Kidney (tissue), 14 donors: Measurements from ENCODE around the gene RSU1. TPM values are rescaled to one million over a fixed set of nuclear protein-coding genes. Genes with fewer than 3 reads are reported as not detected.

Experiments
- DNase-seq, 5 donors: peaks; one replicate each; pipeline ENCODE4 v3.0.0-alpha.2; 2013 to 2020
- FAIRE-seq: peaks from 2 replicates; lab custom pipeline; 2012; peaks lifted over from hg19 to GRCh38; lab: Jason Lieb, UNC
- H3K27ac ChIP-seq, 2 donors: one replicate each; pipeline ENCODE4 v1.7.0; 2013; ENCODE audit warnings: low read depth in 2 of 2, low read length in 2 of 2, inconsistent platforms in 1 of 2
- H3K27me3 ChIP-seq: one replicate; pipeline ENCODE4 v1.7.1; 2013; ENCODE audit warnings: low read length, inconsistent platforms; ENCODE audit not compliant: control insufficient read depth, insufficient read depth
- H3K36me3 ChIP-seq, 3 donors: one replicate each; pipeline versions ENCODE4 v1.7.0 to v1.7.1; 2013; ENCODE audit warnings: low read length in 3 of 3, control low read depth in 1 of 3, inconsistent platforms in 1 of 3; ENCODE audit not compliant: insufficient read depth in 3 of 3, control insufficient read depth in 2 of 3
- H3K4me1 ChIP-seq, 3 donors: one replicate each; pipeline versions ENCODE4 v1.7.0 to v1.7.1; 2013; ENCODE audit warnings: low read length in 3 of 3, inconsistent platforms in 1 of 3, low read depth in 1 of 3; ENCODE audit not compliant: control insufficient read depth in 2 of 3, insufficient read depth in 2 of 3
- H3K4me3 ChIP-seq, 3 donors: one replicate each; pipeline versions ENCODE4 v1.7.0 to v1.8.1; 2013; ENCODE audit warnings: low read length in 3 of 3, control low read depth in 1 of 3, inconsistent platforms in 1 of 3
- H3K9ac ChIP-seq, 3 donors: one replicate each; pipeline versions ENCODE4 v1.7.0 to v1.7.1; 2013; ENCODE audit warnings: low read length in 3 of 3, control low read depth in 1 of 3, inconsistent platforms in 1 of 3
- H3K9me3 ChIP-seq, 3 donors: one replicate each; pipeline versions ENCODE4 v1.7.0 to v1.7.1; 2013; ENCODE audit warnings: low read length in 3 of 3, control low read depth in 1 of 3, inconsistent platforms in 1 of 3; ENCODE audit not compliant: control insufficient read depth in 2 of 3, insufficient read depth in 1 of 3
- CTCF ChIP-seq: IDR thresholded peaks from 3 replicates; pipeline ENCODE4 v1.5.1; 2012; ENCODE audit warnings: mild to moderate bottlenecking, moderate library complexity, borderline replicate concordance; ENCODE audit not compliant: insufficient read depth; ENCODE audit errors: extremely low read depth
- intact Hi-C: fragments of 100-400 bp; cut with DNase I; formaldehyde crosslinking; loops from one replicate; pipeline ENCODE4 v1.11.1; 2022
- polyA plus RNA-seq: library from polyadenylated mRNA; stranded (reverse); fragments of 350-450 nt; fragmentation: Illumina TruSeq; extraction: RNeasy Lipid Tissue Mini Kit (QIAGEN cat#74804); gene quantifications from one replicate; pipeline ENCODE4 v1.2.3, GENCODE V29; 2014; ENCODE audit warnings: low read depth, low replicate concordance; ENCODE audit not compliant: insufficient read depth
- total RNA-seq: library from RNA; stranded (reverse); fragmentation: NEBNext Ultra II Directional; extraction: Animal tissue kit (Norgen Biotek cat#: 25700); gene quantifications from one replicate; pipeline ENCODE4 v1.2.1, GENCODE V29; 2021
- donor health status: control.
- donor health status: control.
- donor health status: control.
- donor health status: control.
- donor health status: control.
- donor health status: DM: yes; HTN: yes; CAD: no.
- donor health status: Normal renal cell carcinoma (clear cell type).

The RSU1 gene
- total and polyA plus RNA-seq, 2 donors from 2014 or later, result 44.6 to 72.4 TPM

GRCh38 chr10:16686054-16686902 lies 130.9 kb downstream of the RSU1 start:
- TF ChIP-seq CTCF, result no peak
- no peaks in the 10 kb centered on the region for H3K36me3 ChIP-seq
- no peak for DNase-seq
- FAIRE-seq, result no peak
- no peaks in the 10 kb centered on the region for H3K27me3 ChIP-seq
- no peak overlapping the region for H3K4me3 ChIP-seq
- H3K9me3 ChIP-seq, result no peaks in the 10 kb centered on the region
- no peak overlapping the region for H3K9ac ChIP-seq
- intact Hi-C loops, result no loop called here
- no peaks in the 10 kb centered on the region for H3K4me1 ChIP-seq
- no peak overlapping the region for H3K27ac ChIP-seq

GRCh38 chr10:16685551-16685950 lies 131.7 kb downstream of the RSU1 start:
- TF ChIP-seq CTCF, result no peak
- intact Hi-C loops, result no loop called here
- H3K9me3 ChIP-seq, result no peaks in the 10 kb centered on the region
- no peak for FAIRE-seq
- H3K9ac ChIP-seq, result no peak overlapping the region
- H3K4me3 ChIP-seq, result no peak overlapping the region
- H3K27me3 ChIP-seq, result no peaks in the 10 kb centered on the region
- H3K27ac ChIP-seq, result no peak overlapping the region
- DNase-seq, result no peak
- no peaks in the 10 kb centered on the region for H3K4me1 ChIP-seq
- H3K36me3 ChIP-seq, result no peaks in the 10 kb centered on the region

GRCh38 chr10:16681521-16681920 lies 135.7 kb downstream of the RSU1 start:
- Histone ChIP-seq H3K27me3 (no peaks in the 10 kb centered on the region), H3K27ac (no peak overlapping the region), H3K9ac (no peak overlapping the region), H3K4me1 (no peaks in the 10 kb centered on the region), H3K4me3 (no peak overlapping the region), H3K36me3 (no peaks in the 10 kb centered on the region), H3K9me3 (no peaks in the 10 kb centered on the region)
- TF ChIP-seq CTCF, result no peak
- FAIRE-seq, result no peak
- no peak for DNase-seq
- intact Hi-C loops, result no loop called here
